ENCODE measurements around the gene COX6A2. TPM values are rescaled to one million over a fixed set of nuclear protein-coding genes. Genes with fewer than 3 reads are reported as not detected.

COX6A2 gene
- total and polyA plus RNA-seq, 12 donors, result 2.8 to 5.2 TPM; not detected in 10

GRCh38 chr16:31436221-31437045 lies 8.3 kb upstream of the COX6A2 start:
- Histone ChIP-seq H3K4me1 (replicated peaks in 1 of 2) (no peaks in the 10 kb centered on the region), H3K4me3 (no peak overlapping the region), H3K27ac (no peak overlapping the region), H3K27me3 (no peaks in the 10 kb centered on the region), H3K36me3 (replicated peaks in 1 of 2) (no peaks in the 10 kb centered on the region), H3K9me3 (replicated peaks in 1 of 3) (no peaks in the 10 kb centered on the region)
- TF ChIP-seq CTCF (IDR thresholded peaks at IDR 0.05), result no peak
- TF ChIP-seq POLR2A (IDR thresholded peaks at IDR 0.05), result no peak
- WGBS, 4 donors, result 92 to 96% (median 93%) methylated on average over 33 to 44 of the region's 44 CpGs
- intact Hi-C loops (cut with DNase I), result no loop called here
- no peak for DNase-seq

GRCh38 chr16:31435341-31436220 lies 7.4 kb upstream of the COX6A2 start:
- H3K27ac ChIP-seq, result no peak overlapping the region
- DNase-seq, result no peak
- 93 to 96% (median 95%) methylated on average over 27 to 47 of the region's 47 CpGs for WGBS, 4 donors
- TF ChIP-seq POLR2A (IDR thresholded peaks at IDR 0.05) (no peak), CTCF (IDR thresholded peaks at IDR 0.05) (no peak)
- intact Hi-C loops (cut with DNase I), result no loop called here
- no peaks in the 10 kb centered on the region for H3K4me1 ChIP-seq (replicated peaks in 1 of 2)
- no peaks in the 10 kb centered on the region for H3K27me3 ChIP-seq
- no peak overlapping the region for H3K4me3 ChIP-seq
- no peaks in the 10 kb centered on the region for H3K9me3 ChIP-seq (replicated peaks in 1 of 3)
- no peaks in the 10 kb centered on the region for H3K36me3 ChIP-seq (replicated peaks in 1 of 2)

- WGBS, 4 donors, result 46 to 65% (median 65%) methylated on average over 5 of the region's 5 CpGs
Measured at GRCh38 chr16:31430380-31431052, 2.4 kb upstream of the COX6A2 start.

More at GRCh38 chr16:31430380-31431052, 2.4 kb upstream of the COX6A2 start:
- TF ChIP-seq CTCF (IDR thresholded peaks at IDR 0.05), result no peak
- TF ChIP-seq POLR2A (IDR thresholded peaks at IDR 0.05), result no peak
- H3K27me3 ChIP-seq, result no peaks in the 10 kb centered on the region
- peaks cover 0 to 5% of the 10 kb centered on the region in 2 donors for H3K4me1 ChIP-seq (replicated peaks in 1 of 2)
- DNase-seq, result no peak
- no peaks in the 10 kb centered on the region for H3K36me3 ChIP-seq (replicated peaks in 1 of 2)
- H3K27ac ChIP-seq, result no peak overlapping the region
- intact Hi-C loops (cut with DNase I), result no loop called here
- H3K9me3 ChIP-seq (replicated peaks in 1 of 3), result no peaks in the 10 kb centered on the region
- H3K4me3 ChIP-seq, result no peak overlapping the region

Measured in adrenal gland (tissue), 12 donors.